Measurements from ENCODE around the gene THBS2.

GRCh38 chr6:169282043-169282442 is 28.4 kb upstream of the THBS2 start:
- TF ChIP-seq, protein P1, sequence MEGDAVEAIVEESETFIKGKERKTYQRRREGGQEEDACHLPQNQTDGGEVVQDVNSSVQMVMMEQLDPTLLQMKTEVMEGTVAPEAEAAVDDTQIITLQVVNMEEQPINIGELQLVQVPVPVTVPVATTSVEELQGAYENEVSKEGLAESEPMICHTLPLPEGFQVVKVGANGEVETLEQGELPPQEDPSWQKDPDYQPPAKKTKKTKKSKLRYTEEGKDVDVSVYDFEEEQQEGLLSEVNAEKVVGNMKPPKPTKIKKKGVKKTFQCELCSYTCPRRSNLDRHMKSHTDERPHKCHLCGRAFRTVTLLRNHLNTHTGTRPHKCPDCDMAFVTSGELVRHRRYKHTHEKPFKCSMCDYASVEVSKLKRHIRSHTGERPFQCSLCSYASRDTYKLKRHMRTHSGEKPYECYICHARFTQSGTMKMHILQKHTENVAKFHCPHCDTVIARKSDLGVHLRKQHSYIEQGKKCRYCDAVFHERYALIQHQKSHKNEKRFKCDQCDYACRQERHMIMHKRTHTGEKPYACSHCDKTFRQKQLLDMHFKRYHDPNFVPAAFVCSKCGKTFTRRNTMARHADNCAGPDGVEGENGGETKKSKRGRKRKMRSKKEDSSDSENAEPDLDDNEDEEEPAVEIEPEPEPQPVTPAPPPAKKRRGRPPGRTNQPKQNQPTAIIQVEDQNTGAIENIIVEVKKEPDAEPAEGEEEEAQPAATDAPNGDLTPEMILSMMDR (IDR thresholded peaks at IDR 0.05; ENCODE audit: low read length) = no peak
- no peak for TF ChIP-seq EZH2 (optimal IDR thresholded peaks at IDR 0.05; ENCODE audit: low read depth, low read length)
